Astrocyte (in vitro differentiated cells and primary cell): Measurements from ENCODE around the gene STARD4.

ENCODE experiments used
- CTCF ChIP-seq: IDR thresholded peaks from 2 replicates; pipeline ENCODE4 v1.5.1; 2011; ENCODE audit warnings: low read depth, mild to moderate bottlenecking, inconsistent platforms, low read length, moderate library complexity; ENCODE audit not compliant: insufficient read depth
- EZH2 ChIP-seq: IDR thresholded peaks from 2 replicates; pipeline ENCODE4 v1.6.1; 2012; ENCODE audit warnings: mild to moderate bottlenecking, low read length, inconsistent platforms; ENCODE audit not compliant: insufficient read depth

- TF ChIP-seq EZH2 (no peak), CTCF (no peak)
Measured at GRCh38 chr5:111535879-111536549, 23.7 kb upstream of the STARD4 start.
